H1 (cell line): ENCODE results near the gene MTERF2. TPM values are rescaled to one million over a fixed set of nuclear protein-coding genes. Genes with fewer than 3 reads are reported as not detected.

Experiments
- CTCF ChIA-PET: fragments of 300-600 bp; sonication (Branson Sonifier 250); formaldehyde crosslinking; loops from one replicate; lab custom pipeline; 2021; ENCODE audit not compliant: partially characterized antibody; lab: Charles Lee
- POLR2A ChIA-PET: fragments of 300-600 bp; sonication (Branson Sonifier 250); formaldehyde crosslinking; loops from one replicate; lab custom pipeline; 2021; ENCODE audit warnings: inconsistent platforms; ENCODE audit not compliant: partially characterized antibody; lab: Charles Lee
- DNase-seq, 2 experiments: peaks; one replicate each; pipeline versions ENCODE4 v3.0.0 to v3.0.0-alpha.2; 2010 to 2022; ENCODE audit warnings: low spot score in 2 of 2, low read depth in 1 of 2, mixed read lengths in 1 of 2
- FAIRE-seq: peaks from 2 replicates; lab custom pipeline; 2011; peaks lifted over from hg19 to GRCh38; lab: Jason Lieb, UNC
- H2AFZ ChIP-seq: 2 replicates; pipeline ENCODE4 v1.8.1; 2012; ENCODE audit warnings: low read length, inconsistent platforms
- H2AK5ac ChIP-seq: 2 replicates; pipeline ENCODE4 v1.6.1; 2013; ENCODE audit warnings: low read depth, low read length
- H2BK120ac ChIP-seq: replicated peaks from 2 replicates; pipeline ENCODE3; 2013; ENCODE audit warnings: low read depth, low read length, inconsistent platforms
- H2BK12ac ChIP-seq: 2 replicates; pipeline ENCODE4 v1.6.1; 2013; ENCODE audit warnings: low read depth, low read length
- H2BK15ac ChIP-seq: 2 replicates; pipeline ENCODE4 v1.6.1; 2013; ENCODE audit warnings: low read length
- H2BK20ac ChIP-seq: 2 replicates; pipeline ENCODE4 v1.6.1; 2013; ENCODE audit warnings: low read length
- H2BK5ac ChIP-seq: 2 replicates; pipeline ENCODE4 v1.6.1; 2013; ENCODE audit warnings: low read depth, low read length
- H3K14ac ChIP-seq: 2 replicates; pipeline ENCODE4 v1.6.1; 2013; ENCODE audit warnings: inconsistent platforms; ENCODE audit not compliant: insufficient read length
- H3K18ac ChIP-seq: 2 replicates; pipeline ENCODE4 v1.6.1; 2013; ENCODE audit warnings: low read length; ENCODE audit errors: extremely low read depth
- H3K23ac ChIP-seq: 2 replicates; pipeline ENCODE4 v1.6.1; 2013; ENCODE audit warnings: inconsistent platforms; ENCODE audit not compliant: insufficient read length
- H3K23me2 ChIP-seq: 2 replicates; pipeline ENCODE4 v1.6.1; 2013; ENCODE audit warnings: low read depth, low read length
- H3K27ac ChIP-seq: 2 replicates; pipeline ENCODE4 v1.6.1; 2011; ENCODE audit warnings: low read depth, low read length, inconsistent platforms
- H3K27me3 ChIP-seq, 4 experiments: replicated peaks in 1 of 4; 1 replicate in 1 of 4; 2 replicates in 3 of 4; pipeline versions ENCODE4 v1.6.1 to v1.8.1; 2011 to 2013; ENCODE audit warnings: low read length in 3 of 4, mild to moderate bottlenecking in 3 of 4, inconsistent platforms in 2 of 4, mixed read lengths in 2 of 4, moderate library complexity in 1 of 4; ENCODE audit not compliant: control insufficient read depth in 3 of 4, insufficient read depth in 3 of 4; ENCODE audit errors: extremely low read depth in 1 of 4
- H3K36me3 ChIP-seq, 4 experiments: 2 replicates each; pipeline versions ENCODE4 v1.6.1 to v1.8.1; 2011 to 2013; ENCODE audit warnings: mild to moderate bottlenecking in 4 of 4, low read length in 3 of 4, moderate library complexity in 2 of 4, control low read depth in 1 of 4, inconsistent platforms in 1 of 4; ENCODE audit not compliant: insufficient read depth in 4 of 4, control insufficient read depth in 2 of 4
- H3K4ac ChIP-seq: replicated peaks from 2 replicates; pipeline ENCODE3; 2013; ENCODE audit warnings: low read length, low read depth, mixed read lengths, inconsistent platforms; ENCODE audit not compliant: insufficient read length
- H3K4me1 ChIP-seq, 4 experiments: replicated peaks in 1 of 4; 1 replicate in 1 of 4; 2 replicates in 3 of 4; pipeline versions ENCODE4 v1.6.1 to v1.8.1; 2011 to 2013; ENCODE audit warnings: low read length in 3 of 4, inconsistent platforms in 2 of 4, mixed read lengths in 1 of 4; ENCODE audit not compliant: insufficient read depth in 4 of 4, control insufficient read depth in 3 of 4
- H3K4me2 ChIP-seq, 2 experiments: 2 replicates each; pipeline versions ENCODE4 v1.6.1 to v1.8.1; 2011 to 2013; ENCODE audit warnings: low read depth in 2 of 2, low read length in 2 of 2, control low read depth in 1 of 2, inconsistent platforms in 1 of 2, mild to moderate bottlenecking in 1 of 2; ENCODE audit not compliant: insufficient read depth in 1 of 2
- H3K4me3 ChIP-seq, 4 experiments: fragments of 200-600, 300-600 bp in 1 of 4; sonication (generic), shearing (Covaris generic), sonication (Bioruptor Twin) in 1 of 4; 2 replicates each; pipeline versions ENCODE4 v1.5.1 to v1.8.1; 2011 to 2016; ENCODE audit warnings: low read length in 4 of 4, low read depth in 3 of 4, control low read depth in 2 of 4, inconsistent platforms in 2 of 4, mild to moderate bottlenecking in 2 of 4, mixed read lengths in 1 of 4, moderate library complexity in 1 of 4; ENCODE audit not compliant: insufficient read depth in 2 of 4; ENCODE audit errors: extremely low read depth in 1 of 4
- H3K56ac ChIP-seq: replicated peaks from 2 replicates; pipeline ENCODE3; 2013; ENCODE audit warnings: low read depth, mild to moderate bottlenecking, mixed read lengths, low read length, inconsistent platforms; ENCODE audit not compliant: insufficient read length
- H3K79me1 ChIP-seq: 2 replicates; pipeline ENCODE4 v1.6.1; 2013; ENCODE audit warnings: low read depth, low read length, control low read depth
- H3K79me2 ChIP-seq, 2 experiments: 2 replicates each; pipeline versions ENCODE4 v1.6.1 to v1.8.1; 2012 to 2013; ENCODE audit warnings: low read length in 2 of 2, mild to moderate bottlenecking in 2 of 2, inconsistent platforms in 1 of 2; ENCODE audit not compliant: insufficient read depth in 2 of 2, control insufficient read depth in 1 of 2
- H3K9ac ChIP-seq, 4 experiments: replicated peaks in 1 of 4; 1 replicate in 1 of 4; 2 replicates in 3 of 4; pipeline versions ENCODE4 v1.6.1 to v1.8.1; 2011 to 2013; ENCODE audit warnings: low read depth in 3 of 4, low read length in 3 of 4, control low read depth in 2 of 4, mild to moderate bottlenecking in 2 of 4, moderate library complexity in 2 of 4, inconsistent platforms in 1 of 4; ENCODE audit errors: extremely low read depth in 1 of 4
- H3K9me3 ChIP-seq, 2 experiments: 2 replicates each; pipeline versions ENCODE4 v1.6.1 to v1.8.1; 2012 to 2013; ENCODE audit warnings: mild to moderate bottlenecking in 2 of 2, moderate library complexity in 2 of 2, control low read depth in 1 of 2, inconsistent platforms in 1 of 2, low read depth in 1 of 2, low read length in 1 of 2, mixed read lengths in 1 of 2; ENCODE audit not compliant: insufficient read depth in 2 of 2
- H4K20me1 ChIP-seq, 2 experiments: replicated peaks in 1 of 2; 2 replicates each; pipeline versions ENCODE3 to v1.8.1; 2011 to 2013; ENCODE audit warnings: inconsistent platforms in 2 of 2, low read length in 2 of 2, mild to moderate bottlenecking in 1 of 2; ENCODE audit not compliant: insufficient read depth in 2 of 2, control insufficient read depth in 1 of 2
- H4K5ac ChIP-seq: 2 replicates; pipeline ENCODE4 v1.6.1; 2013; ENCODE audit warnings: low read length, low read depth, mixed read lengths, inconsistent platforms; ENCODE audit not compliant: insufficient read length
- H4K8ac ChIP-seq: 2 replicates; pipeline ENCODE4 v1.8.0; 2013; ENCODE audit warnings: mild to moderate bottlenecking, moderate library complexity, low read length, inconsistent platforms; ENCODE audit not compliant: insufficient read depth; ENCODE audit errors: extremely low read depth
- H4K91ac ChIP-seq: replicated peaks from 2 replicates; pipeline ENCODE3; 2013; ENCODE audit warnings: low read length, mixed read lengths, inconsistent platforms; ENCODE audit not compliant: insufficient read length
- ASH2L ChIP-seq: fragments of 200-600, 300-600 bp; sonication (generic); IDR thresholded peaks from one replicate; pipeline ENCODE4 v1.7.1; 2017; ENCODE audit warnings: low read length
- BRCA1 ChIP-seq: IDR thresholded peaks from 2 replicates; pipeline ENCODE4 v1.6.1; 2012; ENCODE audit warnings: low read depth, low read length, improper control_type of control experiment
- FOSL1 ChIP-seq: IDR thresholded peaks from 2 replicates; pipeline ENCODE4 v1.6.1; 2011; ENCODE audit warnings: mild to moderate bottlenecking, low read depth, low read length, moderate library complexity; ENCODE audit not compliant: insufficient read depth
- HDAC2 ChIP-seq, 2 experiments: fragments of 300-600 bp in 1 of 2; sonication (generic) in 1 of 2; IDR thresholded peaks; 2 replicates each; pipeline ENCODE4 v1.6.1; 2011 to 2012; ENCODE audit warnings: low read depth in 2 of 2, low read length in 2 of 2, mild to moderate bottlenecking in 2 of 2, moderate library complexity in 2 of 2, borderline replicate concordance in 1 of 2, inconsistent platforms in 1 of 2
- SIN3A ChIP-seq, 2 experiments: IDR thresholded peaks in 1 of 2; conservative IDR thresholded peaks in 1 of 2; 2 replicates each; pipeline ENCODE4 v1.6.1; 2011 to 2012; ENCODE audit warnings: low read length in 2 of 2, improper control_type of control experiment in 1 of 2, low read depth in 1 of 2, mild to moderate bottlenecking in 1 of 2
- SP2 ChIP-seq: IDR thresholded peaks from 2 replicates; pipeline ENCODE4 v1.6.1; 2012; ENCODE audit warnings: mild to moderate bottlenecking, low read length, inconsistent platforms
- ZNF274 ChIP-seq: IDR thresholded peaks from 2 replicates; pipeline ENCODE4 v1.7.0; 2012; ENCODE audit warnings: low read length, borderline replicate concordance; ENCODE audit errors: extremely low read depth
- WGBS, 2 experiments: shearing (Covaris generic) in 1 of 2; methylation state at CpG; one replicate each; pipeline versions ENCODE4 v1.1.6 to v1.1.7; 2013 to 2015; ENCODE audit warnings: low lambda C conversion rate in 2 of 2, mixed read lengths in 2 of 2, inconsistent platforms in 1 of 2, low coverage in 1 of 2, missing lambda C conversion rate in 1 of 2; ENCODE audit not compliant: insufficient replicate concordance in 2 of 2, insufficient coverage in 1 of 2, insufficient read length in 1 of 2; ENCODE audit errors: extremely low coverage in 1 of 2, missing lambda C conversion rate in 1 of 2; 5-methylcytosine and 5-hydroxymethylcytosine counted together
- polyA plus RNA-seq, 7 experiments: library from polyadenylated mRNA; depleted of rRNA in 3 of 7; stranded (reverse) in 5 of 7; unstranded in 2 of 7; fragments of >200 nt in 5 of 7; fragments of 200-250 nt in 2 of 7; gene quantifications; 1 replicate in 5 of 7; 2 replicates in 1 of 7; 4 replicates in 1 of 7; pipeline versions ENCODE4 v1.2.1 to v1.2.3, GENCODE V29; 2011 to 2013; ENCODE audit warnings: missing spikeins in 2 of 7, mixed read lengths in 2 of 7
- total RNA-seq: library from RNA; stranded (reverse); fragmentation: NEBNext Ultra II Directional; extraction: Animal tissue kit (Norgen Biotek cat#: 25700); gene quantifications from 2 replicates; pipeline ENCODE4 v1.2.1, GENCODE V29; 2021
- TF ChIP-seq, protein P1 (sequence below): IDR thresholded peaks from 2 replicates; pipeline ENCODE4 v1.6.1; 2012; ENCODE audit warnings: inconsistent platforms

Gene MTERF2
- total and polyA plus RNA-seq, 2 of the 8 experiments (the other 6 are each of a cell fraction or from before 2014, with no cell fraction given) = 2.8 to 7.1 TPM

DNA sequence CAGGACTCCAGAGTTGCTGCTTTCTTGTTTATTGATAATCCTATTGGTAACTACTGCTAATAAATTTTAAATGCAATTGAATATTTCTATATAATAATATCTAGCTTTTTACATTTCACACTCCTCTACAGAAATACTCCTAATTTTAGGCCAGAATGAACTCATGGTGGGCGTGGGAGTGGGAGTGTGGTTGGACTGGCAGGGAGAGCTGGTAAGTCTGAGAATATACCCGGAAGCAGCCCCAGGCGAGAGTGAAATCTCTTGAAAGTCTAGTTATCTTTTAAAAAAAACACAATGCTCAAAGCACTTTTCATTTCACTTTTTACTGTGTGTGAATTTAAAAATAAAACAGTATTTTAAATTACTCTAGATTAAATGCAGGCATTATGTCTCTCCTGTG lies 26.5 kb downstream of the MTERF2 start:
- Histone ChIP-seq H3K27ac (no peak overlapping the region), H3K36me3 (no peaks in the 10 kb centered on the region), H2BK12ac (no peak overlapping the region), H3K79me2 (peaks cover 0 to 13% of the 10 kb centered on the region in 2 experiments; a peak in 2 of 4 replicates), H3K27me3 (no peaks in the 10 kb centered on the region), H2AK5ac (no peak overlapping the region), H4K91ac (no peak overlapping the region), H3K4me3 (no peak overlapping the region), H3K56ac (no peak overlapping the region), H4K8ac (no peak overlapping the region), H3K4me2 (no peak overlapping the region), H2BK20ac (no peak overlapping the region), H3K79me1 (no peaks in the 10 kb centered on the region; the same call in 1 of the 2 replicates), H2BK5ac (no peak overlapping the region), H3K9ac (no peak overlapping the region), H3K14ac (no peak overlapping the region), H3K9me3 (no peaks in the 10 kb centered on the region), H4K20me1 (no peaks in the 10 kb centered on the region), H3K23me2 (peaks cover 9% of the 10 kb centered on the region), H3K23ac (no peak overlapping the region), H3K18ac (no peak overlapping the region), H2BK120ac (no peak overlapping the region), H4K5ac (no peak overlapping the region), H2BK15ac (no peak overlapping the region), H2AFZ (no peak overlapping the region), H3K4ac (no peak overlapping the region), H3K4me1 (no peaks in the 10 kb centered on the region)
- TF ChIP-seq ZNF274 (no peak), HDAC2 (IDR thresholded peaks at IDR 0.05; ENCODE audit: borderline replicate concordance in 1 of 2, low read depth in 2 of 2, low read length in 2 of 2) (no peak), FOSL1 (no peak), SIN3A (conservative IDR thresholded peaks at IDR 0.05 in 1 of 2, IDR thresholded peaks at IDR 0.05 in 1 of 2; ENCODE audit: low read depth in 1 of 2, low read length in 2 of 2) (no peak), SP2 (no peak), ASH2L (no peak), BRCA1 (no peak)
- TF ChIP-seq, protein P1, sequence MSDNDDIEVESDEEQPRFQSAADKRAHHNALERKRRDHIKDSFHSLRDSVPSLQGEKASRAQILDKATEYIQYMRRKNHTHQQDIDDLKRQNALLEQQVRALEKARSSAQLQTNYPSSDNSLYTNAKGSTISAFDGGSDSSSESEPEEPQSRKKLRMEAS = no peak
- whole genome bisulfite sequencing, 2 experiments = 97% methylated on average over 3 of the region's 3 CpGs; no CpG with 5 or more reads in 1 of the 2 experiments
- CTCF ChIA-PET = no interaction called here
- no peak for DNase-seq
- POLR2A ChIA-PET = interaction anchor here (1.2 kb wide), 1 partner anchor 11 kb away, joined by 3 read pairs; no protein-coding TSS in a partner anchor
- FAIRE-seq = no peak
